Immature natural killer cell (primary cell): ENCODE results near the gene LRRTM3. TPM values are rescaled to one million over a fixed set of nuclear protein-coding genes. Genes with fewer than 3 reads are reported as not detected.

Experiments
- DNase-seq, 3 donors: peaks; one replicate each; pipeline ENCODE4 v3.0.0; 2022; ENCODE audit warnings: mixed read lengths in 1 of 3
- H3K27ac Mint-ChIP-seq, 6 donors: one replicate each; pipeline ENCODE4 v1.8.0; 2020; ENCODE audit warnings: mixed read lengths in 6 of 6, mild to moderate bottlenecking in 5 of 6, inconsistent platforms in 4 of 6, moderate library complexity in 3 of 6
- H3K27me3 Mint-ChIP-seq, 3 donors: one replicate each; pipeline ENCODE4 v1.8.0; 2020 to 2021; ENCODE audit warnings: low read depth in 3 of 3, mild to moderate bottlenecking in 3 of 3, mixed read lengths in 3 of 3, moderate library complexity in 3 of 3, inconsistent platforms in 1 of 3
- H3K36me3 Mint-ChIP-seq, 3 donors: one replicate each; pipeline ENCODE4 v1.8.0; 2020; ENCODE audit warnings: mixed read lengths in 3 of 3, inconsistent platforms in 2 of 3, mild to moderate bottlenecking in 2 of 3
- H3K4me1 Mint-ChIP-seq, 2 donors: one replicate each; pipeline ENCODE4 v1.8.0; 2020; ENCODE audit warnings: inconsistent platforms in 2 of 2, mild to moderate bottlenecking in 2 of 2, mixed read lengths in 2 of 2, moderate library complexity in 1 of 2
- H3K4me3 Mint-ChIP-seq, 5 donors: one replicate each; pipeline ENCODE4 v1.8.0; 2020; ENCODE audit warnings: mild to moderate bottlenecking in 5 of 5, mixed read lengths in 5 of 5, inconsistent platforms in 3 of 5, moderate library complexity in 3 of 5
- H3K9me3 Mint-ChIP-seq, 6 donors: one replicate each; pipeline ENCODE4 v1.8.0; 2020; ENCODE audit warnings: mild to moderate bottlenecking in 6 of 6, mixed read lengths in 6 of 6, inconsistent platforms in 4 of 6, moderate library complexity in 3 of 6
- polyA plus RNA-seq, 3 donors: library from polyadenylated mRNA; unstranded; fragments of 300-500 nt; fragmentation: Illumina TruSeq; gene quantifications; one replicate each; pipeline ENCODE4 v1.2.3, GENCODE V29; 2021

LRRTM3 gene
- polyA plus RNA-seq, 3 donors from 2014 or later = not detected

GRCh38 chr10:67011981-67012380 is 86.1 kb downstream of the LRRTM3 start:
- no peaks in the 10 kb centered on the region for H3K4me1 Mint-ChIP-seq
- H3K4me3 Mint-ChIP-seq = no peak overlapping the region
- DNase-seq = no peak

GRCh38 chr10:67015225-67015624 is 89.4 kb downstream of the LRRTM3 start:
- H3K27ac Mint-ChIP-seq = no peak overlapping the region

More at GRCh38 chr10:67011981-67012380, 86.1 kb downstream of the LRRTM3 start:
- peaks cover 2 to 27% (median 8%) of the 10 kb centered on the region in 6 donors for H3K9me3 Mint-ChIP-seq
- H3K27ac Mint-ChIP-seq = no peak overlapping the region
- no peaks in the 10 kb centered on the region for H3K27me3 Mint-ChIP-seq
- H3K36me3 Mint-ChIP-seq = no peaks in the 10 kb centered on the region

GRCh38 chr10:67017218-67017617 is 91.4 kb downstream of the LRRTM3 start:
- no peak for DNase-seq
- no peak overlapping the region for H3K27ac Mint-ChIP-seq
- H3K36me3 Mint-ChIP-seq = no peaks in the 10 kb centered on the region
- H3K9me3 Mint-ChIP-seq = peaks cover 2 to 17% (median 7%) of the 10 kb centered on the region in 6 donors
- no peaks in the 10 kb centered on the region for H3K4me1 Mint-ChIP-seq
- H3K4me3 Mint-ChIP-seq = no peak overlapping the region
- H3K27me3 Mint-ChIP-seq = no peaks in the 10 kb centered on the region

More at GRCh38 chr10:67015225-67015624, 89.4 kb downstream of the LRRTM3 start:
- Mint-ChIP-seq H3K27me3 (no peaks in the 10 kb centered on the region), H3K9me3 (peaks cover 0 to 18% (median 4%) of the 10 kb centered on the region in 6 donors), H3K4me1 (no peaks in the 10 kb centered on the region), H3K36me3 (no peaks in the 10 kb centered on the region), H3K4me3 (no peak overlapping the region)
- DNase-seq = no peak

- no peaks in the 10 kb centered on the region for H3K4me1 Mint-ChIP-seq
- H3K9me3 Mint-ChIP-seq = peaks cover 4 to 29% (median 15%) of the 10 kb centered on the region in 6 donors
- no peaks in the 10 kb centered on the region for H3K36me3 Mint-ChIP-seq
- H3K27me3 Mint-ChIP-seq = no peaks in the 10 kb centered on the region
- no peak overlapping the region for H3K4me3 Mint-ChIP-seq
- no peak overlapping the region for H3K27ac Mint-ChIP-seq
- no peak for DNase-seq
Observed at GRCh38 chr10:67022099-67022498, 96.3 kb downstream of the LRRTM3 start.

- Mint-ChIP-seq H3K27me3 (no peaks in the 10 kb centered on the region), H3K4me3 (no peak overlapping the region), H3K36me3 (no peaks in the 10 kb centered on the region), H3K27ac (no peak overlapping the region), H3K4me1 (no peaks in the 10 kb centered on the region), H3K9me3 (peaks cover 3 to 24% (median 10%) of the 10 kb centered on the region in 6 donors)
- no peak for DNase-seq
Observed at GRCh38 chr10:67033878-67034277, 108.0 kb downstream of the LRRTM3 start.

- Mint-ChIP-seq H3K9me3 (peaks cover 3 to 20% (median 9%) of the 10 kb centered on the region in 6 donors), H3K27ac (no peak overlapping the region), H3K4me3 (no peak overlapping the region), H3K36me3 (no peaks in the 10 kb centered on the region), H3K27me3 (no peaks in the 10 kb centered on the region), H3K4me1 (no peaks in the 10 kb centered on the region)
- no peak for DNase-seq
Observed at GRCh38 chr10:67036808-67037207, 111.0 kb downstream of the LRRTM3 start.

- H3K9me3 Mint-ChIP-seq = peaks cover 0 to 16% (median 6%) of the 10 kb centered on the region in 6 donors
- H3K36me3 Mint-ChIP-seq = no peaks in the 10 kb centered on the region
- no peaks in the 10 kb centered on the region for H3K4me1 Mint-ChIP-seq
- H3K27ac Mint-ChIP-seq = no peak overlapping the region
- no peak for DNase-seq
- no peaks in the 10 kb centered on the region for H3K27me3 Mint-ChIP-seq
- H3K4me3 Mint-ChIP-seq = no peak overlapping the region
Observed at GRCh38 chr10:67043041-67043440, 117.2 kb downstream of the LRRTM3 start.

- no peaks in the 10 kb centered on the region for H3K27me3 Mint-ChIP-seq
- H3K9me3 Mint-ChIP-seq = peaks cover 0 to 16% (median 9%) of the 10 kb centered on the region in 6 donors
- no peak for DNase-seq
- no peak overlapping the region for H3K27ac Mint-ChIP-seq
- H3K36me3 Mint-ChIP-seq = no peaks in the 10 kb centered on the region
- no peaks in the 10 kb centered on the region for H3K4me1 Mint-ChIP-seq
- H3K4me3 Mint-ChIP-seq = no peak overlapping the region
Observed at GRCh38 chr10:67045404-67045803, 119.6 kb downstream of the LRRTM3 start.

GRCh38 chr10:67046507-67046906 is 120.7 kb downstream of the LRRTM3 start:
- H3K27ac Mint-ChIP-seq = no peak overlapping the region
- H3K27me3 Mint-ChIP-seq = no peaks in the 10 kb centered on the region
- no peak for DNase-seq
- no peaks in the 10 kb centered on the region for H3K4me1 Mint-ChIP-seq
- H3K36me3 Mint-ChIP-seq = no peaks in the 10 kb centered on the region
- H3K4me3 Mint-ChIP-seq = no peak overlapping the region
- peaks cover 0 to 16% (median 9%) of the 10 kb centered on the region in 6 donors for H3K9me3 Mint-ChIP-seq

GRCh38 chr10:67049988-67050387 is 124.2 kb downstream of the LRRTM3 start:
- Mint-ChIP-seq H3K4me3 (no peak overlapping the region), H3K36me3 (no peaks in the 10 kb centered on the region), H3K27ac (no peak overlapping the region), H3K4me1 (no peaks in the 10 kb centered on the region), H3K27me3 (no peaks in the 10 kb centered on the region), H3K9me3 (peaks cover 3 to 23% (median 13%) of the 10 kb centered on the region in 6 donors)
- DNase-seq = no peak

- Mint-ChIP-seq H3K4me3 (no peak overlapping the region), H3K27ac (no peak overlapping the region), H3K4me1 (no peaks in the 10 kb centered on the region), H3K36me3 (no peaks in the 10 kb centered on the region), H3K27me3 (no peaks in the 10 kb centered on the region), H3K9me3 (peaks cover 3 to 23% (median 13%) of the 10 kb centered on the region in 6 donors)
- DNase-seq = no peak
Observed at GRCh38 chr10:67050415-67050814, 124.6 kb downstream of the LRRTM3 start.

- no peaks in the 10 kb centered on the region for H3K27me3 Mint-ChIP-seq
- H3K27ac Mint-ChIP-seq = no peak overlapping the region
- H3K4me3 Mint-ChIP-seq = no peak overlapping the region
- no peak for DNase-seq
- H3K4me1 Mint-ChIP-seq = no peaks in the 10 kb centered on the region
- H3K36me3 Mint-ChIP-seq = no peaks in the 10 kb centered on the region
- H3K9me3 Mint-ChIP-seq = peaks cover 10 to 51% (median 21%) of the 10 kb centered on the region in 6 donors
Observed at GRCh38 chr10:67072654-67073053, 146.8 kb downstream of the LRRTM3 start.

- Mint-ChIP-seq H3K27ac (no peak overlapping the region), H3K9me3 (peaks cover 11 to 52% (median 25%) of the 10 kb centered on the region in 6 donors), H3K27me3 (peaks cover 0 to 3% (median 0%) of the 10 kb centered on the region in 3 donors), H3K4me3 (no peak overlapping the region), H3K4me1 (no peaks in the 10 kb centered on the region), H3K36me3 (no peaks in the 10 kb centered on the region)
- DNase-seq = no peak
Observed at GRCh38 chr10:67075491-67075971, 149.7 kb downstream of the LRRTM3 start.

GRCh38 chr10:67076144-67076543 is 150.3 kb downstream of the LRRTM3 start:
- peaks cover 0 to 3% (median 0%) of the 10 kb centered on the region in 3 donors for H3K27me3 Mint-ChIP-seq

GRCh38 chr10:67077376-67077775 is 151.5 kb downstream of the LRRTM3 start:
- Mint-ChIP-seq H3K4me3 (no peak overlapping the region), H3K27ac (no peak overlapping the region), H3K9me3 (peaks cover 0 to 38% (median 22%) of the 10 kb centered on the region in 6 donors), H3K4me1 (no peaks in the 10 kb centered on the region), H3K27me3 (peaks cover 0 to 3% (median 0%) of the 10 kb centered on the region in 3 donors), H3K36me3 (no peaks in the 10 kb centered on the region)
- DNase-seq = no peak

More at GRCh38 chr10:67076144-67076543, 150.3 kb downstream of the LRRTM3 start:
- no peaks in the 10 kb centered on the region for H3K36me3 Mint-ChIP-seq
- peaks cover 6 to 46% (median 23%) of the 10 kb centered on the region in 6 donors for H3K9me3 Mint-ChIP-seq
- H3K27ac Mint-ChIP-seq = no peak overlapping the region
- no peak for DNase-seq
- no peak overlapping the region for H3K4me3 Mint-ChIP-seq
- no peaks in the 10 kb centered on the region for H3K4me1 Mint-ChIP-seq
